GM10248 (cell line): Measurements from ENCODE around the gene SPPL2C.

Experiments used
- CTCF ChIA-PET: fragments of 300-600 bp; sonication (Branson Sonifier 250); formaldehyde crosslinking; extraction: SDS; loops from one replicate; lab custom pipeline; 2021; ENCODE audit warnings: antibody characterized with exemption; lab: Yijun Ruan, JAX
- POLR2A ChIA-PET: fragments of 350-650 bp; sonication (Branson Sonifier 250); formaldehyde crosslinking; extraction: SDS; loops from one replicate; lab custom pipeline; 2020; ENCODE audit warnings: antibody characterized with exemption; lab: Yijun Ruan, JAX
- DNase-seq: peaks from one replicate; pipeline ENCODE4 v3.0.0; 2012; ENCODE audit errors: extremely low spot score
- TF ChIP-seq, protein P1 (sequence below): IDR thresholded peaks from 2 replicates; pipeline ENCODE4 v1.5.1; 2012; ENCODE audit warnings: mild to moderate bottlenecking, low read depth; ENCODE audit errors: extremely low read depth, missing control alignments, control extremely low read depth

Gene SPPL2C, protein sequence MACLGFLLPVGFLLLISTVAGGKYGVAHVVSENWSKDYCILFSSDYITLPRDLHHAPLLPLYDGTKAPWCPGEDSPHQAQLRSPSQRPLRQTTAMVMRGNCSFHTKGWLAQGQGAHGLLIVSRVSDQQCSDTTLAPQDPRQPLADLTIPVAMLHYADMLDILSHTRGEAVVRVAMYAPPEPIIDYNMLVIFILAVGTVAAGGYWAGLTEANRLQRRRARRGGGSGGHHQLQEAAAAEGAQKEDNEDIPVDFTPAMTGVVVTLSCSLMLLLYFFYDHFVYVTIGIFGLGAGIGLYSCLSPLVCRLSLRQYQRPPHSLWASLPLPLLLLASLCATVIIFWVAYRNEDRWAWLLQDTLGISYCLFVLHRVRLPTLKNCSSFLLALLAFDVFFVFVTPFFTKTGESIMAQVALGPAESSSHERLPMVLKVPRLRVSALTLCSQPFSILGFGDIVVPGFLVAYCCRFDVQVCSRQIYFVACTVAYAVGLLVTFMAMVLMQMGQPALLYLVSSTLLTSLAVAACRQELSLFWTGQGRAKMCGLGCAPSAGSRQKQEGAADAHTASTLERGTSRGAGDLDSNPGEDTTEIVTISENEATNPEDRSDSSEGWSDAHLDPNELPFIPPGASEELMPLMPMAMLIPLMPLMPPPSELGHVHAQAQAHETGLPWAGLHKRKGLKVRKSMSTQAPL

DNA sequence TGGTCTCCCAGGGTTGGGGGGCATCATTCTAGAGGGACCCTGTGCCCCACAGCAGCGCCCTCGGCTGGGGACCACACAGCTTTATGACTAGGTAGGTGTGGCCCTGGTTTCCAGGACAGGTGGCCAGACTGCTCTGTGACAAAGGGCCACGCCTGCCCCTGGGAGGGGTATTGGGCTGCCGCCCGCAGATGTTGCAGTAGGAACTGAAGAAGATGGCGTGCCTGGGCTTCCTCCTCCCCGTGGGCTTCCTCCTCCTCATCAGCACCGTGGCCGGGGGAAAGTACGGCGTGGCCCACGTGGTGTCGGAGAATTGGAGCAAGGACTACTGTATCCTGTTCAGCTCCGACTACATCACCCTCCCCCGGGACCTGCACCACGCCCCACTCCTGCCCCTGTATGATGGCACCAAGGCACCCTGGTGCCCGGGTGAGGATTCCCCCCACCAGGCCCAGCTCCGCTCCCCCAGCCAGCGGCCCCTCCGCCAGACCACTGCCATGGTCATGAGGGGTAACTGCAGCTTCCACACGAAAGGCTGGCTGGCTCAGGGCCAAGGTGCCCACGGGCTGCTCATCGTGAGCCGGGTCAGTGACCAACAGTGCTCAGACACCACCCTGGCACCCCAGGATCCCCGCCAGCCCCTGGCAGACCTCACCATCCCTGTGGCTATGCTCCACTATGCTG lies at the start of gene SPPL2C:
SPPL2C (plus strand) TSS at position 187 of the 681 bp plus-strand sequence; CDS start at position 213, 26 bp downstream.
- CTCF ChIA-PET, result interaction anchor here (1.1 kb wide), 1 partner anchor 205 kb away, joined by 4 read pairs; no protein-coding TSS in a partner anchor
- POLR2A ChIA-PET, result no interaction called here
- TF ChIP-seq, protein P1, sequence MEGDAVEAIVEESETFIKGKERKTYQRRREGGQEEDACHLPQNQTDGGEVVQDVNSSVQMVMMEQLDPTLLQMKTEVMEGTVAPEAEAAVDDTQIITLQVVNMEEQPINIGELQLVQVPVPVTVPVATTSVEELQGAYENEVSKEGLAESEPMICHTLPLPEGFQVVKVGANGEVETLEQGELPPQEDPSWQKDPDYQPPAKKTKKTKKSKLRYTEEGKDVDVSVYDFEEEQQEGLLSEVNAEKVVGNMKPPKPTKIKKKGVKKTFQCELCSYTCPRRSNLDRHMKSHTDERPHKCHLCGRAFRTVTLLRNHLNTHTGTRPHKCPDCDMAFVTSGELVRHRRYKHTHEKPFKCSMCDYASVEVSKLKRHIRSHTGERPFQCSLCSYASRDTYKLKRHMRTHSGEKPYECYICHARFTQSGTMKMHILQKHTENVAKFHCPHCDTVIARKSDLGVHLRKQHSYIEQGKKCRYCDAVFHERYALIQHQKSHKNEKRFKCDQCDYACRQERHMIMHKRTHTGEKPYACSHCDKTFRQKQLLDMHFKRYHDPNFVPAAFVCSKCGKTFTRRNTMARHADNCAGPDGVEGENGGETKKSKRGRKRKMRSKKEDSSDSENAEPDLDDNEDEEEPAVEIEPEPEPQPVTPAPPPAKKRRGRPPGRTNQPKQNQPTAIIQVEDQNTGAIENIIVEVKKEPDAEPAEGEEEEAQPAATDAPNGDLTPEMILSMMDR, result no peak
- no peak for DNase-seq

DNA sequence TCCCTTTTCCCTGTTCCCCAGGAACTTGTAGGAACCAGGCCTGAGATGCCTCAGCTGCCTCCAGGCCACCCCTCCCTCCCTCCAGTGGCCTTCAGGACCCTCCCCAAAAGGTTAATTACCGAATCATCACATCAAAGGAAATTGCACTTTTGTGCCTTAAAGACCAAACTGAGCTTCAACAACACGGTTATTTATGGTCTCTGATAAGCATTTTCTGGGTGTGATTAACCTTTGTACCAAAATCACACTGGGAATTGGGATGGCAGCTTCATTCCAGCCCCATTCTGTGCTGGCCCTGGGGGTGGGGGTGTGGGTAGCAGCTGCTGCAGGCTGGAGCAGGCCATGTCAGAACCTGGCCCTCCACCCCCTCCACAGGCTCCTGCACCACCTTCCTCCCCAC lies 43.9 kb upstream of the SPPL2C start:
- ChIA-PET CTCF (no interaction called here), POLR2A (no interaction called here)
- TF ChIP-seq, protein P1, result no peak
- DNase-seq, result no peak

DNA sequence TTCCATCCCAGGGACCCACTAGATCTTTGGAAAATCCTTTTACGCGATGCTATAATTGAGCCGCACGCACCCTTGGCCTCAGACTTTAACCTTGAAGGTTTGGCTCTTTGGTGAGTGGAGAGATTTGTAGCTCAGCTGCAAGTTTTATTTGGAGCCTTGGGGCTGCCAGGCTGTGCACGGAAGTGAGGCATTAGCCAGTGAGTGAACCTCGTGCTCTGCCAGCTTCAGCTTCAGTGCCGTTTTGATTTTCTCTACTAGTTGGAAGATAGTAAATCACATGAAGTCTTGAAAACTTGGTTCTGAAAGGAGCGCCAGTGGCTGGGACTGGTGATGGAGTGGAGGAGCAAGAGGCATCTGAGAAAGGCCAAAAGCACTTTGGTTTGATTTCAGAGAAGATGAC lies 43.3 kb upstream of the SPPL2C start:
- TF ChIP-seq, protein P1, result no peak
- ChIA-PET POLR2A (no interaction called here), CTCF (no interaction called here)
- DNase-seq, result no peak

DNA sequence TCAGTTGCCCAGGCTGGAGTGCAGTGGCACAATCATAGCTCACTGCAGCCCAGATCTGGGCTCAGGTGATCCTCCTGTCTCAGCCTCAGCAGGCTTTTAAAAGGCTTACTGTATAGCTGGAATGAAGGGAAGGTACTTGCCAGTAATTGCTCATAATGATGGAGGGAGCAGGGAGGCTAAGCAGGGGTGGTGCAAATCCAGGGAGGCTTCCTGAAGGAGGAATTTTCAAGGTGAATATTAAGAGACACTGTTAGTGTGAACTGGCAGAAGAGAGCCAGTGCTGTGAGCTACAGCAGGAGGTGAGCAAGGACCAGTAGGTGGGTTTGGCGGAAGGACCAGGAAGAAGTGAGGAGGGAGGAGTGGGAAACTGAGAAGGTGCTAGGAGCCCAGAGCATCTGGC lies 35.8 kb upstream of the SPPL2C start:
- DNase-seq, result no peak
- TF ChIP-seq, protein P1, result no peak
- ChIA-PET CTCF (interaction anchor here (1.2 kb wide), 1 partner anchor 22 kb away, joined by 3 read pairs; no protein-coding TSS in a partner anchor), POLR2A (no interaction called here)

DNA sequence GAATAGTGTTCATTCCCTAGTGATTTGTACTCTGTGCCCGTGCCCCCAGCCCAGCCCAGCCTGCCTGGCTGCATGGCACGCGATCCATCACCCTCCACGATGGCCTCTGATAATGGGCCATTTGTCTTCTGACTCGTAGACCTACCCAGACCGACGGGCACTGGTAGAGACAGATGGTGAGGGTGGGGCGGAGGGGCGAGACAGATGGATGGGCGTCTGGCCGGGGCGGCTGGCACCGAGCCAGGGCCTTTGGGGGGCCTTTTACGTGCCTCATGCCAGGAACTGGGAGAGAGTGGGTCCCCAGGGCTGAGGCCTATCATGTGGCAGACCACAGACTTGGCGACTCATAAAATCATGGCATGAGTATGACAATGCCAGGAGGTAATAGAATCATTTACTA lies 35.2 kb upstream of the SPPL2C start:
- TF ChIP-seq, protein P1, result no peak
- CTCF ChIA-PET, result interaction anchor here (1.2 kb wide), 1 partner anchor 21 kb away, joined by 3 read pairs; no protein-coding TSS in a partner anchor
- DNase-seq, result no peak
- POLR2A ChIA-PET, result no interaction called here

DNA sequence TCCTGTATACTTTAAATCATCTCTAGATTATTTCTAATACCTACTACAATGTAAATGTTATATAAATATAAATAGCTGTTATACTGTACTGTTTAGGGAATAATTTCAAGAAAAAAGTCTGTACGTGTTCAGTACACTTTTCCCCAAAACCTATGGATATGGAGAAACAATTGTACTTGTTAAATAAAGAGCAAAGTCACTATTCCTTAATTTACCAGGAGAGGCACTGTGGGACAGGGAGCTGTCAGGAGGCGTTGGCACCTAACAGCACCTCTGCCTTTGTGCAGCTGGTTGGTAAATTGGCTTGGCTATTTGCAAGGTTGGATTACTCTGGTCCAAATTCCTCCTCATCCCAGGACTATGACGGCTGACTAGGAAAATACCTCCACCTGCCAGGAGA lies 32.6 kb upstream of the SPPL2C start:
- ChIA-PET CTCF (interaction anchor here (0.9 to 1.0 kb wide), 2 partner anchors 20 to 40 kb away, joined by 3 read pairs; no protein-coding TSS in a partner anchor), POLR2A (no interaction called here)
- no peak for DNase-seq
- TF ChIP-seq, protein P1, result no peak
